Loucy (cell line): ENCODE measurements around the gene PFKL.

ENCODE experiments used
- H2AFZ ChIP-seq: fragments of 200-600 bp; sonication (generic); 2 replicates; pipeline ENCODE4 v1.6.0; 2016; ENCODE audit warnings: antibody characterized with exemption, mild to moderate bottlenecking, low read length, moderate library complexity
- H3F3A ChIP-seq: fragments of 200-600 bp; 2 replicates; pipeline ENCODE4 v1.6.0; 2016; ENCODE audit warnings: antibody characterized with exemption, low read depth, mild to moderate bottlenecking
- H3K27me3 ChIP-seq: fragments of 200-600 bp; sonication (generic); 2 replicates; pipeline ENCODE4 v1.6.1; 2014; ENCODE audit warnings: low read length, mild to moderate bottlenecking; ENCODE audit not compliant: insufficient read depth, poor library complexity, severe bottlenecking
- H3K36me3 ChIP-seq: fragments of 200-600 bp; sonication (generic); 2 replicates; pipeline ENCODE4 v1.6.1; 2016; ENCODE audit warnings: low read length; ENCODE audit not compliant: insufficient read depth
- H3K4me1 ChIP-seq: fragments of 200-600 bp; sonication (generic); 2 replicates; pipeline ENCODE4 v1.5.1; 2014; ENCODE audit warnings: low read length, mild to moderate bottlenecking; ENCODE audit not compliant: insufficient read depth, poor library complexity, severe bottlenecking
- H3K4me2 ChIP-seq: fragments of 200-600 bp; sonication (generic); 2 replicates; pipeline ENCODE4 v1.6.0; 2014; ENCODE audit warnings: antibody characterized with exemption, low read length, low read depth, mild to moderate bottlenecking; ENCODE audit not compliant: poor library complexity, severe bottlenecking
- H3K4me3 ChIP-seq: fragments of 200-600 bp; sonication (generic); 2 replicates; pipeline ENCODE4 v1.5.1; 2014; ENCODE audit warnings: low read length, mild to moderate bottlenecking, mixed read lengths; ENCODE audit not compliant: poor library complexity, severe bottlenecking
- H3K79me2 ChIP-seq: fragments of 200-600 bp; sonication (generic); 2 replicates; pipeline ENCODE4 v1.6.1; 2014; ENCODE audit warnings: low read length; ENCODE audit not compliant: insufficient read depth
- H3K9ac ChIP-seq: fragments of 200-600 bp; sonication (generic); 2 replicates; pipeline ENCODE4 v1.6.0; 2014; ENCODE audit warnings: mild to moderate bottlenecking, low read depth, low read length, moderate library complexity; ENCODE audit not compliant: poor library complexity, severe bottlenecking
- H3K9me2 ChIP-seq: fragments of 200-600 bp; sonication (generic); replicated peaks from 2 replicates; pipeline ENCODE4 v1.6.1; 2016; ENCODE audit warnings: low read depth, low read length, mixed read lengths
- H3K9me3 ChIP-seq: fragments of 200-600 bp; sonication (generic); 2 replicates; pipeline ENCODE4 v1.6.1; 2014; ENCODE audit warnings: mild to moderate bottlenecking, antibody characterized with exemption, low read length, low read depth; ENCODE audit not compliant: insufficient read depth
- H4K20me1 ChIP-seq: fragments of 200-600 bp; sonication (generic); 2 replicates; pipeline ENCODE4 v1.6.0; 2014; ENCODE audit warnings: antibody characterized with exemption, low read length, mild to moderate bottlenecking; ENCODE audit not compliant: insufficient read depth, poor library complexity, severe bottlenecking
- CTCF ChIP-seq: fragments of 200-600 bp; sonication (generic); conservative IDR thresholded peaks from 2 replicates; pipeline ENCODE4 v1.5.1; 2014; ENCODE audit warnings: mild to moderate bottlenecking, antibody characterized with exemption, low read length
- EZH2phosphoT487 ChIP-seq: fragments of 200-600 bp; IDR thresholded peaks from 2 replicates; pipeline ENCODE4 v1.6.1; 2018; ENCODE audit warnings: antibody characterized with exemption, mild to moderate bottlenecking, moderate library complexity, borderline replicate concordance

PFKL gene

GRCh38 chr21:44263221-44263760 lies 36.6 kb upstream of the PFKL start:
- no peak overlapping the region for H3K4me3 ChIP-seq
- no peak overlapping the region for H3K9ac ChIP-seq
- H3K4me1 ChIP-seq: no peaks in the 10 kb centered on the region
- H3K79me2 ChIP-seq: no peaks in the 10 kb centered on the region
- no peaks in the 10 kb centered on the region for H3K36me3 ChIP-seq
- TF ChIP-seq EZH2phosphoT487 (no peak), CTCF (no peak)
- no peaks in the 10 kb centered on the region for H3K9me2 ChIP-seq
- no peak overlapping the region for H3K4me2 ChIP-seq
- no peaks in the 10 kb centered on the region for H3K27me3 ChIP-seq
- no peaks in the 10 kb centered on the region for H3K9me3 ChIP-seq
- no peaks in the 10 kb centered on the region for H3F3A ChIP-seq
- no peak overlapping the region for H2AFZ ChIP-seq
- no peaks in the 10 kb centered on the region for H4K20me1 ChIP-seq

DNA sequence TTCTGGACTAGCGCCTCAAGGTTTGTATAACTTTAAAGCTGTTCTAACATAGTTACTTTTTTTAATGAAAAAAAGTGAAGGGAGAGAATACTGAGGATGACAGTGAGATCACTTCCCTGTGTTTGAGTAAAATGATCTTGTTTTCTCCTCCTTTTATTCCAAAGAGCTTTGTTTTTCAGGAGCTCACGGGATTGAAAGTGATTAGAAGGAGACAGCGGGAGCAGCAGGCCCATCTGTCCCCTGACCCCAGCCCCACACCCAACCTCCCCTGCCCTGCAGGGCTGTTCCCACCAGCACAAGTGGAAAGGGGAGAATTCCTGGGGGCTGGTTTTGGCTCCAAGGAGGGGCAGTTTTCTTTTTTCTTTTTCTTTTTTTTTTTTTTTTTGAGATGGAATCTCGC lies 36.1 kb upstream of the PFKL start:
- Histone ChIP-seq H3K9me2 (no peaks in the 10 kb centered on the region), H3K4me3 (no peak overlapping the region), H2AFZ (no peak overlapping the region), H4K20me1 (no peaks in the 10 kb centered on the region), H3F3A (no peaks in the 10 kb centered on the region), H3K36me3 (no peaks in the 10 kb centered on the region), H3K4me1 (no peaks in the 10 kb centered on the region), H3K27me3 (no peaks in the 10 kb centered on the region), H3K79me2 (no peaks in the 10 kb centered on the region), H3K9me3 (no peaks in the 10 kb centered on the region), H3K4me2 (no peak overlapping the region), H3K9ac (no peak overlapping the region)
- TF ChIP-seq EZH2phosphoT487 (no peak), CTCF (no peak)

GRCh38 chr21:44265734-44266270 lies 34.1 kb upstream of the PFKL start:
- Histone ChIP-seq H3K36me3 (no peaks in the 10 kb centered on the region), H3K4me3 (no peak overlapping the region), H3F3A (no peaks in the 10 kb centered on the region), H3K9me2 (no peaks in the 10 kb centered on the region), H3K79me2 (no peaks in the 10 kb centered on the region), H2AFZ (no peak overlapping the region), H3K4me1 (no peaks in the 10 kb centered on the region), H3K9ac (no peak overlapping the region), H3K9me3 (no peaks in the 10 kb centered on the region), H3K27me3 (no peaks in the 10 kb centered on the region), H4K20me1 (no peaks in the 10 kb centered on the region), H3K4me2 (no peak overlapping the region)
- no peak for TF ChIP-seq EZH2phosphoT487
- no peak for TF ChIP-seq CTCF
